ENCODE data around the gene ASPA.

DNA sequence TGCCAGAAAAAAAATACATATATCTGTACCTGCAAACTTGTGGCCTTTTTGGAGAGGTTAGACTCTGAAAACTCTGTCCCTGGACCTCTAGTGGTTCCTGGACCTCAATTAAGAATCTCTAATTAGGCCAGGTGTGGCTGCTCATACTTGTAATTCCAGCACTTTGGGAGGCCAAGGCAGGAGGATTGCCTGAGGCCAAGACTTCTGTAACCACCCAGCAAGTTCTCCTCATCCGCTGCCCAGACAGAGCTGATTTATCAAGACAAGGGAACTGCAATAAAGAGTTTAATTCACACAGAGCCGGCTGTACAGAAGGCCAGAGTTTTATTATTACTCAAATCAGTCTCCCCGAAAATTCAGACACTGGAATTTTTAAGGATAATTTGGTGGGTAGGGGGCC, 4.2 kb downstream of the ASPA start:
- TF ChIP-seq, protein P1, sequence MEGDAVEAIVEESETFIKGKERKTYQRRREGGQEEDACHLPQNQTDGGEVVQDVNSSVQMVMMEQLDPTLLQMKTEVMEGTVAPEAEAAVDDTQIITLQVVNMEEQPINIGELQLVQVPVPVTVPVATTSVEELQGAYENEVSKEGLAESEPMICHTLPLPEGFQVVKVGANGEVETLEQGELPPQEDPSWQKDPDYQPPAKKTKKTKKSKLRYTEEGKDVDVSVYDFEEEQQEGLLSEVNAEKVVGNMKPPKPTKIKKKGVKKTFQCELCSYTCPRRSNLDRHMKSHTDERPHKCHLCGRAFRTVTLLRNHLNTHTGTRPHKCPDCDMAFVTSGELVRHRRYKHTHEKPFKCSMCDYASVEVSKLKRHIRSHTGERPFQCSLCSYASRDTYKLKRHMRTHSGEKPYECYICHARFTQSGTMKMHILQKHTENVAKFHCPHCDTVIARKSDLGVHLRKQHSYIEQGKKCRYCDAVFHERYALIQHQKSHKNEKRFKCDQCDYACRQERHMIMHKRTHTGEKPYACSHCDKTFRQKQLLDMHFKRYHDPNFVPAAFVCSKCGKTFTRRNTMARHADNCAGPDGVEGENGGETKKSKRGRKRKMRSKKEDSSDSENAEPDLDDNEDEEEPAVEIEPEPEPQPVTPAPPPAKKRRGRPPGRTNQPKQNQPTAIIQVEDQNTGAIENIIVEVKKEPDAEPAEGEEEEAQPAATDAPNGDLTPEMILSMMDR (conservative IDR thresholded peaks at IDR 0.05; ENCODE audit: low read depth, low read length): no peak
- TF ChIP-seq EZH2 (IDR thresholded peaks at IDR 0.05; ENCODE audit: borderline replicate concordance, low read depth, low read length, poor library complexity, severe bottlenecking): no peak

Data from A673 (cell line).